ENCODE results near the gene DCLK2.

Gene DCLK2

GRCh38 chr4:150117094-150117493 lies 38.8 kb downstream of the DCLK2 start:
- TF ChIP-seq CTCF (IDR thresholded peaks at IDR 0.05; ENCODE audit: borderline replicate concordance, control extremely low read depth, extremely low read depth, insufficient read depth, missing control alignments): no peak
- in situ Hi-C loops (cut with MboI; ENCODE audit: low sequenced_read_pairs, unreplicated experiment): no loop called here
- no peak for DNase-seq (ENCODE audit: low spot score)

- in situ Hi-C loops (cut with MboI; ENCODE audit: low sequenced_read_pairs, unreplicated experiment): no loop called here
- DNase-seq (ENCODE audit: low spot score): no peak
- no peak for TF ChIP-seq CTCF (IDR thresholded peaks at IDR 0.05; ENCODE audit: borderline replicate concordance, control extremely low read depth, extremely low read depth, insufficient read depth, missing control alignments)
Measured at GRCh38 chr4:150117629-150118028, 39.4 kb downstream of the DCLK2 start.

- no peak for TF ChIP-seq CTCF (IDR thresholded peaks at IDR 0.05; ENCODE audit: borderline replicate concordance, control extremely low read depth, extremely low read depth, insufficient read depth, missing control alignments)
Measured at GRCh38 chr4:150119492-150119891, 41.2 kb downstream of the DCLK2 start.

GRCh38 chr4:150123087-150123486 lies 44.8 kb downstream of the DCLK2 start:
- DNase-seq (ENCODE audit: low spot score): no peak
- in situ Hi-C loops (cut with MboI; ENCODE audit: low sequenced_read_pairs, unreplicated experiment): no loop called here

More at GRCh38 chr4:150119492-150119891, 41.2 kb downstream of the DCLK2 start:
- in situ Hi-C loops (cut with MboI; ENCODE audit: low sequenced_read_pairs, unreplicated experiment): no loop called here
- DNase-seq (ENCODE audit: low spot score): no peak

GRCh38 chr4:150123796-150124677 lies 45.8 kb downstream of the DCLK2 start:
- in situ Hi-C loops (cut with MboI; ENCODE audit: low sequenced_read_pairs, unreplicated experiment): no loop called here
- no peak for DNase-seq (ENCODE audit: low spot score)
- TF ChIP-seq CTCF (IDR thresholded peaks at IDR 0.05; ENCODE audit: borderline replicate concordance, control extremely low read depth, extremely low read depth, insufficient read depth, missing control alignments): no peak

More at GRCh38 chr4:150123087-150123486, 44.8 kb downstream of the DCLK2 start:
- no peak for TF ChIP-seq CTCF (IDR thresholded peaks at IDR 0.05; ENCODE audit: borderline replicate concordance, control extremely low read depth, extremely low read depth, insufficient read depth, missing control alignments)

GRCh38 chr4:150126201-150126863 lies 48.1 kb downstream of the DCLK2 start:
- in situ Hi-C loops (cut with MboI; ENCODE audit: low sequenced_read_pairs, unreplicated experiment): no loop called here
- DNase-seq (ENCODE audit: low spot score): peak; percentile 34
- TF ChIP-seq CTCF (IDR thresholded peaks at IDR 0.05; ENCODE audit: borderline replicate concordance, control extremely low read depth, extremely low read depth, insufficient read depth, missing control alignments): no peak
